Cardiac fibroblast (primary cell): ENCODE measurements around the gene DDAH1.

Experiments
- DNase-seq, 2 donors: peaks; one replicate each; pipeline versions ENCODE4 v3.0.0 to v3.0.0-alpha.2; 2010; ENCODE audit warnings: low read depth in 2 of 2
- H3K4me3 ChIP-seq, 2 donors: replicated peaks in 1 of 2; 1 replicate in 1 of 2; 2 replicates in 1 of 2; pipeline ENCODE4 v1.5.1; 2011; ENCODE audit warnings: low read depth in 2 of 2, low read length in 2 of 2, mild to moderate bottlenecking in 2 of 2, moderate library complexity in 1 of 2
- CTCF ChIP-seq: IDR thresholded peaks from one replicate; pipeline ENCODE4 v1.5.1; 2011; ENCODE audit warnings: low read depth, mild to moderate bottlenecking, low read length, inconsistent platforms

The DDAH1 gene

GRCh38 chr1:85484716-85485115 is 19.8 kb upstream of the DDAH1 start:
- H3K4me3 ChIP-seq: no peak overlapping the region
- no peak for TF ChIP-seq CTCF
- no peak for DNase-seq

GRCh38 chr1:85484264-85484663 is 19.3 kb upstream of the DDAH1 start:
- no peak for TF ChIP-seq CTCF
- DNase-seq: peak in 1 of 2 donors; percentile 34

GRCh38 chr1:85481688-85482087 is 16.7 kb upstream of the DDAH1 start:
- DNase-seq: no peak
- H3K4me3 ChIP-seq: no peak overlapping the region
- TF ChIP-seq CTCF: no peak

More at GRCh38 chr1:85484264-85484663, 19.3 kb upstream of the DDAH1 start:
- no peak overlapping the region for H3K4me3 ChIP-seq

- no peak for TF ChIP-seq CTCF
- no peak for DNase-seq
- no peak overlapping the region for H3K4me3 ChIP-seq
Measured at GRCh38 chr1:85480566-85480965, 15.6 kb upstream of the DDAH1 start.

- no peak overlapping the region for H3K4me3 ChIP-seq
- no peak for DNase-seq
- TF ChIP-seq CTCF: no peak
Measured at GRCh38 chr1:85479491-85479890, 14.5 kb upstream of the DDAH1 start.

GRCh38 chr1:85478366-85478765 is 13.4 kb upstream of the DDAH1 start:
- no peak for DNase-seq
- TF ChIP-seq CTCF: no peak

GRCh38 chr1:85475055-85475454 is 10.1 kb upstream of the DDAH1 start:
- DNase-seq: no peak
- no peak overlapping the region for H3K4me3 ChIP-seq
- TF ChIP-seq CTCF: no peak

More at GRCh38 chr1:85478366-85478765, 13.4 kb upstream of the DDAH1 start:
- no peak overlapping the region for H3K4me3 ChIP-seq
